ENCODE measurements around the gene CSF3R. TPM values are rescaled to one million over a fixed set of nuclear protein-coding genes. Genes with fewer than 3 reads are reported as not detected.
A peak's percentile ranks its signal among the peaks of the same experiment; 100 is the strongest.

CSF3R gene
- total RNA-seq, 1 donor from 2014 or later, result 0.20 TPM

GRCh38 chr1:36420409-36420808 is 62.3 kb downstream of the CSF3R start:
- Histone ChIP-seq H2AFZ (ENCODE audit: low read depth, low read length) (peak overlapping the region; percentile 42), H3K9ac (ENCODE audit: low read length) (no peak overlapping the region)
- no peak for TF ChIP-seq EZH2 (IDR thresholded peaks at IDR 0.05; ENCODE audit: insufficient read depth, low read length)
- no peak for TF ChIP-seq CTCF (IDR thresholded peaks at IDR 0.05; ENCODE audit: insufficient read depth, low read depth, low read length)

GRCh38 chr1:36419569-36419968 is 63.1 kb downstream of the CSF3R start:
- FAIRE-seq, result no peak

More at GRCh38 chr1:36420409-36420808, 62.3 kb downstream of the CSF3R start:
- Histone ChIP-seq H4K20me1 (ENCODE audit: insufficient read depth, low read length) (no peaks in the 10 kb centered on the region), H3K36me3 (ENCODE audit: insufficient read depth, low read length) (peaks cover 6% of the 10 kb centered on the region), H3K27me3 (ENCODE audit: insufficient read depth, low read length) (no peaks in the 10 kb centered on the region), H3K4me2 (ENCODE audit: low read length) (no peak overlapping the region), H3K79me2 (ENCODE audit: insufficient read depth, low read length) (no peaks in the 10 kb centered on the region), H3K9me3 (ENCODE audit: insufficient read depth, low read depth, low read length) (no peaks in the 10 kb centered on the region), H3K4me3 (ENCODE audit: insufficient read depth, low read depth, low read length) (no peak overlapping the region), H3K27ac (ENCODE audit: low read depth, low read length) (no peak overlapping the region), H3K4me1 (ENCODE audit: insufficient read depth, low read length) (peaks cover 2% of the 10 kb centered on the region)
- Mint-ChIP-seq H3K36me3 (ENCODE audit: low read depth, unreplicated experiment) (peaks cover 5% of the 10 kb centered on the region), H3K27me3 (ENCODE audit: low read depth, unreplicated experiment) (no peaks in the 10 kb centered on the region), H3K9me3 (ENCODE audit: unreplicated experiment) (no peaks in the 10 kb centered on the region), H3K4me3 (ENCODE audit: unreplicated experiment) (no peak overlapping the region), H3K4me1 (ENCODE audit: low read depth, unreplicated experiment) (peaks cover 6% of the 10 kb centered on the region), H3K27ac (ENCODE audit: unreplicated experiment) (peak overlapping the region; percentile 30)
- FAIRE-seq, result no peak
- DNase-seq (ENCODE audit: low read depth), result no peak

More at GRCh38 chr1:36419569-36419968, 63.1 kb downstream of the CSF3R start:
- H3K27me3 Mint-ChIP-seq (ENCODE audit: low read depth, unreplicated experiment), result no peaks in the 10 kb centered on the region
- H4K20me1 ChIP-seq (ENCODE audit: insufficient read depth, low read length), result no peaks in the 10 kb centered on the region
- no peak for DNase-seq (ENCODE audit: low read depth)
- H3K9me3 Mint-ChIP-seq (ENCODE audit: unreplicated experiment), result no peaks in the 10 kb centered on the region
- no peak overlapping the region for H3K4me3 ChIP-seq (ENCODE audit: insufficient read depth, low read depth, low read length)
- TF ChIP-seq CTCF (IDR thresholded peaks at IDR 0.05; ENCODE audit: insufficient read depth, low read depth, low read length) (no peak), EZH2 (IDR thresholded peaks at IDR 0.05; ENCODE audit: insufficient read depth, low read length) (no peak)
- no peak overlapping the region for H3K4me2 ChIP-seq (ENCODE audit: low read length)
- no peak overlapping the region for H3K9ac ChIP-seq (ENCODE audit: low read length)
- H3K27ac ChIP-seq (ENCODE audit: low read depth, low read length), result no peak overlapping the region
- H3K4me3 Mint-ChIP-seq (ENCODE audit: unreplicated experiment), result no peak overlapping the region
- H2AFZ ChIP-seq (ENCODE audit: low read depth, low read length), result no peak overlapping the region
- no peaks in the 10 kb centered on the region for H3K79me2 ChIP-seq (ENCODE audit: insufficient read depth, low read length)
- H3K27ac Mint-ChIP-seq (ENCODE audit: unreplicated experiment), result no peak overlapping the region
- peaks cover 2% of the 10 kb centered on the region for H3K4me1 ChIP-seq (ENCODE audit: insufficient read depth, low read length)
- H3K9me3 ChIP-seq (ENCODE audit: insufficient read depth, low read depth, low read length), result no peaks in the 10 kb centered on the region
- peaks cover 5% of the 10 kb centered on the region for H3K36me3 Mint-ChIP-seq (ENCODE audit: low read depth, unreplicated experiment)
- no peaks in the 10 kb centered on the region for H3K27me3 ChIP-seq (ENCODE audit: insufficient read depth, low read length)
- H3K4me1 Mint-ChIP-seq (ENCODE audit: low read depth, unreplicated experiment), result peaks cover 6% of the 10 kb centered on the region
- peaks cover 6% of the 10 kb centered on the region for H3K36me3 ChIP-seq (ENCODE audit: insufficient read depth, low read length)

Measured in astrocyte (in vitro differentiated cells and primary cell).